Measurements from ENCODE around the gene RIIAD1.

GRCh38 chr1:151710187-151710840, 11.0 kb upstream of the RIIAD1 start:
- TF ChIP-seq CTCF (IDR thresholded peaks at IDR 0.05) (no peak), SIN3A (IDR thresholded peaks at IDR 0.05; ENCODE audit: borderline replicate concordance, insufficient read depth, low read depth, low read length) (no peak)

Measured in Panc1 (cell line).